ENCODE results near the gene TFEB.
A peak's percentile ranks its signal among the peaks of the same experiment; 100 is the strongest.

TFEB gene

GRCh38 chr6:41684311-41685180 lies 50.9 kb downstream of the TFEB start:
- no peak overlapping the region for H3K4me3 ChIP-seq
- H3K36me3 ChIP-seq (replicated peaks), result no peaks in the 10 kb centered on the region
- H3K4me1 ChIP-seq, result no peaks in the 10 kb centered on the region
- DNase-seq (ENCODE audit: low spot score in 2 of 2), result no peak
- no peaks in the 10 kb centered on the region for H3K9me3 ChIP-seq
- in situ Hi-C loops (cut with MboI; ENCODE audit: low sequenced_read_pairs), result loop anchor here (5.0 kb wide), 2 partner anchors 87 to 312 kb away; no protein-coding TSS in a partner anchor
- H3K27me3 ChIP-seq (ENCODE audit: low read depth), result no peaks in the 10 kb centered on the region

GRCh38 chr6:41683523-41684310 lies 51.7 kb downstream of the TFEB start:
- in situ Hi-C loops (cut with MboI; ENCODE audit: low sequenced_read_pairs), result loop anchor here (5.0 kb wide), 2 partner anchors 86 to 311 kb away; no protein-coding TSS in a partner anchor
- no peak overlapping the region for H3K4me3 ChIP-seq
- H3K9me3 ChIP-seq, result no peaks in the 10 kb centered on the region
- H3K36me3 ChIP-seq (replicated peaks), result no peaks in the 10 kb centered on the region
- DNase-seq (ENCODE audit: low spot score in 2 of 2), result peak; percentile 58 to 85
- H3K4me1 ChIP-seq, result no peaks in the 10 kb centered on the region
- no peaks in the 10 kb centered on the region for H3K27me3 ChIP-seq (ENCODE audit: low read depth)

GRCh38 chr6:41683273-41683522 lies 52.2 kb downstream of the TFEB start:
- Histone ChIP-seq H3K4me3 (no peak overlapping the region), H3K4me1 (no peaks in the 10 kb centered on the region), H3K36me3 (replicated peaks) (no peaks in the 10 kb centered on the region), H3K9me3 (no peaks in the 10 kb centered on the region), H3K27me3 (ENCODE audit: low read depth) (no peaks in the 10 kb centered on the region)
- in situ Hi-C loops (cut with MboI; ENCODE audit: low sequenced_read_pairs), result loop anchor here (5.0 kb wide), 2 partner anchors 86 to 311 kb away; no protein-coding TSS in a partner anchor
- no peak for DNase-seq (ENCODE audit: low spot score in 2 of 2)

GRCh38 chr6:41682497-41683272 lies 52.7 kb downstream of the TFEB start:
- no peaks in the 10 kb centered on the region for H3K4me1 ChIP-seq
- no peak for DNase-seq (ENCODE audit: low spot score in 2 of 2)
- H3K36me3 ChIP-seq (replicated peaks), result no peaks in the 10 kb centered on the region
- no peak overlapping the region for H3K4me3 ChIP-seq
- in situ Hi-C loops (cut with MboI; ENCODE audit: low sequenced_read_pairs), result loop anchor here (5.0 kb wide), 2 partner anchors 85 to 310 kb away; no protein-coding TSS in a partner anchor
- no peaks in the 10 kb centered on the region for H3K9me3 ChIP-seq
- H3K27me3 ChIP-seq (ENCODE audit: low read depth), result no peaks in the 10 kb centered on the region

- Histone ChIP-seq H3K4me1 (no peaks in the 10 kb centered on the region), H3K9me3 (no peaks in the 10 kb centered on the region), H3K4me3 (no peak overlapping the region), H3K27me3 (ENCODE audit: low read depth) (no peaks in the 10 kb centered on the region), H3K36me3 (replicated peaks) (no peaks in the 10 kb centered on the region)
- peak; percentile 87 to 96 for DNase-seq (ENCODE audit: low spot score in 2 of 2)
- in situ Hi-C loops (cut with MboI; ENCODE audit: low sequenced_read_pairs), result loop anchor here (5.0 kb wide), 2 partner anchors 85 to 310 kb away; no protein-coding TSS in a partner anchor
These were observed 53.3 kb downstream of the TFEB start for GRCh38 chr6:41682056-41682477.

GRCh38 chr6:41680182-41680965 lies 55.0 kb downstream of the TFEB start:
- H3K36me3 ChIP-seq (replicated peaks), result no peaks in the 10 kb centered on the region
- H3K27me3 ChIP-seq (ENCODE audit: low read depth), result no peaks in the 10 kb centered on the region
- H3K4me1 ChIP-seq, result no peaks in the 10 kb centered on the region
- no peaks in the 10 kb centered on the region for H3K9me3 ChIP-seq
- in situ Hi-C loops (cut with MboI; ENCODE audit: low sequenced_read_pairs), result loop anchor here (5.0 kb wide), 2 partner anchors 83 to 308 kb away; no protein-coding TSS in a partner anchor
- DNase-seq (ENCODE audit: low spot score in 2 of 2), result no peak
- H3K4me3 ChIP-seq, result no peak overlapping the region

- in situ Hi-C loops (cut with MboI; ENCODE audit: low sequenced_read_pairs), result loop anchor here (5.0 kb wide), 2 partner anchors 82 to 307 kb away; no protein-coding TSS in a partner anchor
- DNase-seq (ENCODE audit: low spot score in 2 of 2), result no peak
These were observed 55.7 kb downstream of the TFEB start for GRCh38 chr6:41679696-41680095.

GRCh38 chr6:41678511-41679084 lies 56.8 kb downstream of the TFEB start:
- H3K36me3 ChIP-seq (replicated peaks), result no peaks in the 10 kb centered on the region
- H3K9me3 ChIP-seq, result no peaks in the 10 kb centered on the region
- H3K4me3 ChIP-seq, result no peak overlapping the region
- H3K27me3 ChIP-seq (ENCODE audit: low read depth), result no peaks in the 10 kb centered on the region
- in situ Hi-C loops (cut with MboI; ENCODE audit: low sequenced_read_pairs), result no loop called here
- DNase-seq (ENCODE audit: low spot score in 2 of 2), result no peak
- H3K4me1 ChIP-seq, result no peaks in the 10 kb centered on the region

More at GRCh38 chr6:41679696-41680095, 55.7 kb downstream of the TFEB start:
- no peaks in the 10 kb centered on the region for H3K4me1 ChIP-seq
- no peaks in the 10 kb centered on the region for H3K9me3 ChIP-seq
- H3K4me3 ChIP-seq, result no peak overlapping the region
- H3K27me3 ChIP-seq (ENCODE audit: low read depth), result no peaks in the 10 kb centered on the region
- H3K36me3 ChIP-seq (replicated peaks), result no peaks in the 10 kb centered on the region

GRCh38 chr6:41677124-41677921 lies 58.1 kb downstream of the TFEB start:
- Histone ChIP-seq H3K27me3 (ENCODE audit: low read depth) (no peaks in the 10 kb centered on the region), H3K4me3 (no peak overlapping the region), H3K9me3 (no peaks in the 10 kb centered on the region), H3K36me3 (replicated peaks) (no peaks in the 10 kb centered on the region), H3K4me1 (no peaks in the 10 kb centered on the region)
- DNase-seq (ENCODE audit: low spot score in 2 of 2), result no peak
- in situ Hi-C loops (cut with MboI; ENCODE audit: low sequenced_read_pairs), result no loop called here

- Histone ChIP-seq H3K36me3 (replicated peaks) (no peaks in the 10 kb centered on the region), H3K27me3 (ENCODE audit: low read depth) (no peaks in the 10 kb centered on the region), H3K9me3 (no peaks in the 10 kb centered on the region), H3K4me1 (no peaks in the 10 kb centered on the region), H3K4me3 (no peak overlapping the region)
- in situ Hi-C loops (cut with MboI; ENCODE audit: low sequenced_read_pairs), result no loop called here
- DNase-seq (ENCODE audit: low spot score in 2 of 2), result no peak
These were observed 59.0 kb downstream of the TFEB start for GRCh38 chr6:41676431-41676830.

GRCh38 chr6:41675992-41676391 lies 59.4 kb downstream of the TFEB start:
- in situ Hi-C loops (cut with MboI; ENCODE audit: low sequenced_read_pairs), result no loop called here

GRCh38 chr6:41675176-41675775 lies 60.1 kb downstream of the TFEB start:
- Histone ChIP-seq H3K4me1 (no peaks in the 10 kb centered on the region), H3K4me3 (no peak overlapping the region), H3K27me3 (ENCODE audit: low read depth) (no peaks in the 10 kb centered on the region), H3K36me3 (replicated peaks) (no peaks in the 10 kb centered on the region), H3K9me3 (no peaks in the 10 kb centered on the region)
- DNase-seq (ENCODE audit: low spot score in 2 of 2), result no peak
- in situ Hi-C loops (cut with MboI; ENCODE audit: low sequenced_read_pairs), result no loop called here

More at GRCh38 chr6:41675992-41676391, 59.4 kb downstream of the TFEB start:
- Histone ChIP-seq H3K4me3 (no peak overlapping the region), H3K27me3 (ENCODE audit: low read depth) (no peaks in the 10 kb centered on the region), H3K4me1 (no peaks in the 10 kb centered on the region), H3K36me3 (replicated peaks) (no peaks in the 10 kb centered on the region), H3K9me3 (no peaks in the 10 kb centered on the region)
- DNase-seq (ENCODE audit: low spot score in 2 of 2), result no peak

All from HAP-1 (cell line).